ENCODE measurements around the gene TAF1D.

DNA sequence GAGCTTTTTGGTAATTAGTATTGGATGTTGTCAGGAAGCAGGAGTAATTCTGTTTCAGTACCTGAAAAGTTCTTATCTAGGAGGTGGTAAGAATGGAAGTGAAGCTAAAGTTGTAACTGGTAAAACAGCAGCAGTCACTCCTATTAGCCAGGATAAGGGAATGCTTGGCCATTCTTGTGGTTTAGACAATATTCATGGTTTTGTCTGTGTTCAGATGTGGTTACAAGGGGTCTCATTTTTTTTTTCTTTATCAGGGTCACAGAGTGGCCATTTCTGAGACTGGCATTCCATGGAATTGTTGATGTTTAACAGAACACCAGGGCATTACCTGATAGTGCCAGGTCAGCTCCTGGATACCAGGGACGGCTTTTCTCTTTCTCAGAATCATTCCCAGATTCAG is 23.8 kb downstream of the TAF1D start:
- TF ChIP-seq, protein P1, sequence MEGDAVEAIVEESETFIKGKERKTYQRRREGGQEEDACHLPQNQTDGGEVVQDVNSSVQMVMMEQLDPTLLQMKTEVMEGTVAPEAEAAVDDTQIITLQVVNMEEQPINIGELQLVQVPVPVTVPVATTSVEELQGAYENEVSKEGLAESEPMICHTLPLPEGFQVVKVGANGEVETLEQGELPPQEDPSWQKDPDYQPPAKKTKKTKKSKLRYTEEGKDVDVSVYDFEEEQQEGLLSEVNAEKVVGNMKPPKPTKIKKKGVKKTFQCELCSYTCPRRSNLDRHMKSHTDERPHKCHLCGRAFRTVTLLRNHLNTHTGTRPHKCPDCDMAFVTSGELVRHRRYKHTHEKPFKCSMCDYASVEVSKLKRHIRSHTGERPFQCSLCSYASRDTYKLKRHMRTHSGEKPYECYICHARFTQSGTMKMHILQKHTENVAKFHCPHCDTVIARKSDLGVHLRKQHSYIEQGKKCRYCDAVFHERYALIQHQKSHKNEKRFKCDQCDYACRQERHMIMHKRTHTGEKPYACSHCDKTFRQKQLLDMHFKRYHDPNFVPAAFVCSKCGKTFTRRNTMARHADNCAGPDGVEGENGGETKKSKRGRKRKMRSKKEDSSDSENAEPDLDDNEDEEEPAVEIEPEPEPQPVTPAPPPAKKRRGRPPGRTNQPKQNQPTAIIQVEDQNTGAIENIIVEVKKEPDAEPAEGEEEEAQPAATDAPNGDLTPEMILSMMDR (IDR thresholded peaks at IDR 0.05), result no peak
- TF ChIP-seq POLR2A (IDR thresholded peaks at IDR 0.05), result no peak
